Colon (tissue), 2 donors: Measurements from ENCODE around the gene RALBP1.

Experiments used
- FAIRE-seq: peaks from 2 replicates; lab custom pipeline; 2012; peaks lifted over from hg19 to GRCh38; lab: Jason Lieb, UNC
- donor health status: control.
- donor health status: control.

RALBP1 gene

DNA sequence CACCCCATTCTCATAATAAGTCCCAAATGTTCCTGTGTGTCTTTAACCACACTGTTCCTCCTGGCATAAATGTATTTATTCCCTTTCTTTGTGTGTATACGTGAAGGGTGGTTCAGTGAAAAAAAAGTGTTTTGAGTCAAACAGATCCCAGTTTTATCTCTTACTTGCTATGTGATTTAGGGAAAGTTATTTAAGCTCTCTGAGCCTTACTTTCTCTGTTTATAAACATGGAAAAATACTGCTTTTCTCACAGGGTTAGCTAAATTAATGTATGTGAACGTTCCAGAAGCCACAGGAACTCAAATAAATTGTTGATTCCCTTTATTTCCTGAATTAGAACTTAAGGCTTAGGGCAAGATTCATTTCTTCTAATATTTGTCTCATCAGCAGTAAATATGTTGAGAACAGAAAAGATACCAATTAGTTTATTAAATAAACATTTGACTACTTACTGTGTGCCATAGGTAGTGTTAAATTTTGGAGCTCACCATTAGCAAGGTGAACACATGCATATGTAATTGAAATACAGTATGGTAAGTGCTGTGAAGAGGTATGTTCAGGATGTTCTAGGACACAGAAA is 33.2 kb downstream of the RALBP1 start:
- no peak for FAIRE-seq

DNA sequence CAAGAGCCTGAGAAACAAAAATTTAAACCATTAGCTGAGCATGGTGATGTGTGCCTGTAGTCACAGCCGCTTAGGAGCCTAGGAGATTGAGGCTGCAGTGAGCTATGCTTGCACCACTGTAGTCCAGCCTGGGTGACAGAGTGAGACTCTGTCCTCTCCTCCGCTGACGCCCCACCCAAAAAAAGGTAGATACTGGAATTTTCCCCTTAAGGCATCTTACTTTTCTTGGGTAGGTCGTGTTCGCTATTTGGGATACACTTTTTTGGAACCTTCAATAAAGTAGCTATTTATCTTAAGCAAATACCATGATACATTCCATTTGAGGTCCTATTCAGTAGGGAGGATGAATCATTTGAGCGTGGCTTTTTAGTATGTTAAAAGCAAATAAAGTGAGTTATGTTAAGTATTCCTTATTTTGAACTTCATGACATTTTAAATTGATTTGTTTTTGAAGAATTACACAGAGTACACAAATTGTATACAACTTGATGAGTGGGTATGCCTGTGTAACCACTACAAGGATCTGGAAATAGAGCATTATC is 38.7 kb downstream of the RALBP1 start:
- no peak for FAIRE-seq

DNA sequence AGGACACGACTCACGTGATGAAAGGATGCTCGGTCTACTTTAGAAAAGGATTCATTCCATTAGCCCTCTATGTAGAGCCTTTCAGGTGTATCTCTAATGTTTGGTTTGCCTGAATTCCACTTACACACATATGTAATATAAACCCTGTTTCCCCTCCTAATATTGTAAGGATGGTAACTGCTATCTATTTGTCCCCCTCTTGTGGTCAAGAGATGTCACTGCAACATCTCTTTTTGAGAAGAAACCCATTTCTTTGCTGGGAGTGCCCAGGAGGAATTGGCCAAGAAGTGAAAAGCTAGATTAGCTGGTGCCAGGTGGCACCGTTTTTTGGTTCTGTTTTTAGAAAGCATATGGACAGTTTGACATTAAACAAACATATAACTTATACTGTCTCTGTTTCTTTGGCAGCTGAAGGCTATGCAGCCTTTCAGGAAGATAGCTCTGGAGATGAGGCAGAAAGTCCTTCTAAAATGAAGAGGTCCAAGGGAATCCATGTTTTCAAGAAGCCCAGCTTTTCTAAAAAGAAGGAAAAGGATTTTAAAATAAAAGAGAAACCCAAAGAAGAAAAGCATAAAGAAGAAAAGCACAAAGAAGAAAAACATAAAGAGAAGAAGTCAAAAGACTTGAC is 41.2 kb downstream of the RALBP1 start:
- FAIRE-seq: no peak

GRCh38 chr18:9517869-9518268 is 42.6 kb downstream of the RALBP1 start:
- FAIRE-seq: no peak

DNA sequence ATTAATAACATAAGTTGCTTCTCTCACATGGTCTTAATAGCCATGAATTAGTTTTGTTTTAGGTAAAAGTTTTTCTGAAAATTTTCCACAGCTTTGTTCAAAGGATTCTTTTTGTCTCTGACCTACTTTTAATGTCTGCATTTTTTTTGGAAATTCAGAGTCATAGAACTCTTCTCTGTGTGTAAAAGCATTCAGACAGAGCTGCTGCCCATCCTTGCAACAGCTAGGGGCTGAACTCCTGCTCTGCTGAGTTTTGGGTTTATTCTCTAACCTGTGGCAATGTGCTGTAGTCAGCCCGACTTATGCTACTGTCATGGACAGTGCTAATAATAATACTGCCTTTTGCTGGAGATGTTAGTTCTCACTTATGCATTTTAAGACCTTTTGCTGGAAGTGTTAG is 44.1 kb downstream of the RALBP1 start:
- no peak for FAIRE-seq

DNA sequence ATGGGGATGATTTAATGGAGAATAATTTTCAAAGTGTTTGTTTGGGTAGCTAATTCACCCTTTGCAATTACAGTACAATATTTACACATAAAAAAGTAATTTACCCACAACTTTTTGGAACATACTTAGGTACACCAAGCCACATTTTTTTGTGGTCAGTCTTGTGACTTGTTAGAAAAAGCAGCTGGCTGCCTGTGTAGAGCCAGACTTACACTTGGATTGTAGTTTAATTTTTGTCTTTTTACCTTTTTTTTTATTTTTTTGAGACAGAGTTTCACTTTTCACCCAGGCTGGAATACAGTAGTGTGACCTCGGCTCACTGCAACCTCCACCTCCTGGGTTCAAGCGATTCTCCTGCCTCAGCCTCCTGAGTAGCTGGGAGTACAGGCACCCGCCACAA is 45.4 kb downstream of the RALBP1 start:
- no peak for FAIRE-seq

- no peak for FAIRE-seq
Observed at GRCh38 chr18:9521770-9522169, 46.5 kb downstream of the RALBP1 start.

- no peak for FAIRE-seq
Observed at GRCh38 chr18:9522952-9523351, 47.6 kb downstream of the RALBP1 start.

GRCh38 chr18:9526458-9526857 is 51.1 kb downstream of the RALBP1 start:
- no peak for FAIRE-seq

DNA sequence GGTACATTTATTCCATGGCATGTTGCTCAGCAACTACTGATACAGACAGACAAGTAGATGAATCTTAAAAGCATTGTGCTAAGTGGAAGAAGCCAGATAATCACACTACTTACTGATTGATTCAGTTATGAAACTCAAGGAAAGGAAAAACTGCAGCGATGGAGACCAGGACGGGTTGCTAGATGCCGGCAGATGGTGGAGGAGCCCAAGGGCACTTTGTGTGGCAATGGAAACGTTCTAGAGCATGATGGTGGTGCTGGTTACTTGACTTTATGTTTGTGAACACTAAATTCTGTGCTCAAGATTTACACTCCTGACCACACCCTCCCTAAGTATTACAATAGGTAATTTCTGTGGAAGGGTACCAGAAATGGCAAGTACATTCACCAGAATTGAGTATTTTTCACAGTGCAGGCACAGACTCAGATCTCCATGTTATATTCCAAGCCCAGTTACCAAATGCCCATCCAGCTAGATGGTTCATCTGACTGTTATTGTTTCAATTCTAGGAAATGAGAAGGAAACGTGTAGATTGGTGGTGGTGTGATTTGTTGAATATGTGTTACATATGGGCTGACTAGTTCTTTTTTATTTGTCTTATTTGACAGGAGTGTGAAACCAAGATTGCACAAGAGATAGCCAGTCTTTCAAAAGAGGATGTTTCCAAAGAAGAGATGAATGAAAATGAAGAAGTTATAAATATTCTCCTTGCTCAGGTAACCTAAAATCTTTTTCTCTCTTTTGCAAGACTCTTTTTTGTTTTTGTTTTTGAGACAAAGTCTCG is 55.1 kb downstream of the RALBP1 start:
- FAIRE-seq: no peak

- no peak for FAIRE-seq
Observed at GRCh38 chr18:9531791-9532410, 56.6 kb downstream of the RALBP1 start.

DNA sequence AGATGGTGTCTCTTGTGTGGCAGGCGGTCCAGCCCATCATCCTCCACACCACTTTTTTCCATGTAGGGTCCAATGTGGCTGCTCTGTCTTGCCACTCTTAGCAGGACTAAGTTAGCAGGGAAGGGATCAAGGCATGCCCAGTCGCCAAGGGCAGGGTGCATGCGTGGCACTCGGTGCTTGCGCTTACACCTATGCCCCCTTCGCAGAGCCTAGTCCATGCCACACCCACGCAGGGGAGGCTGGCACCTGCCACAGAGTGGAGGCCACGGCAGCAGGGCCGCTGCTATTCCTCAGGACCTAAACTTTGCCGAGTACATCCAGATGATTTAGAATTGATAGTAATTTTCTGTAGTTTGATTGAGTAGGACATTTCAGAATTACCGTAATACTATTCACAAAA is 59.5 kb downstream of the RALBP1 start:
- FAIRE-seq: no peak

GRCh38 chr18:9535430-9535991 is 60.2 kb downstream of the RALBP1 start:
- no peak for FAIRE-seq

DNA sequence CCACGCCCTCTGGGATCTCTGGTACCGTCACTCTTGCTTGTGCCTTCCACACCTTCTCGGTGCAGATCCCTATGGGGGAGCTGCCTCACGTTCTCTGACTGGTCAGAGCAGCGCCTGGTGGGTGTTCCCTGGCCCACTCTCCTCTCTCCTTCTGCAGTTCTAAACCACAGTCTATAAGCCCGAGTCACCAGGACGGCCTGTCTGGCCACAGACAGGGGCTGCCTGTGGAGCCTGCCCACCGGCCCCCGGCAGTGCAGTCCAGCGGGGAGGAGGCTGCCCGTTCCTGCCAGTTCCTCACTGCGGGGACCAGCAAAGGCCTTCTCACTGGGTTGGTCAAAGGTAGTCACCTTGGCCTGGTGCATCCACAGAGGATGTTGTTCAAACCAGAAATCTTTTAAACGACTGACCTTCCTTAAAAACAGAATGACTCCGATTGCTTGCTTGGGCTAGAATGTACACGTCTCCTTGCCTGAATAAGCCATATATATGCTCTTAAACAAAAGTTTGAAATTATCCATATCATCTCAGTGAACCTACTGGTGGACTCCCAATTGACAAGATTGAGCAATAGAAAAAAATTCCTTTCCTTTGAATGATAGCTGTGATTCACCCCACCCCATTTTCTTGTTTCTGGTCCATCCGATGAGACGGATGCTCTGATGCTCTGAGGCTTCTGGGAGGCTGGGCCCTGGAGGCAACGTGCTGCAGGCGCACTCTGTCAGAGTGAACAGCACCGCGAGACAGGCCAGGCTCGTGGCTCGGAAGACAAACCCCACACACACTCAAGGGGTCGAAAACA is 61.2 kb downstream of the RALBP1 start:
- no peak for FAIRE-seq

DNA sequence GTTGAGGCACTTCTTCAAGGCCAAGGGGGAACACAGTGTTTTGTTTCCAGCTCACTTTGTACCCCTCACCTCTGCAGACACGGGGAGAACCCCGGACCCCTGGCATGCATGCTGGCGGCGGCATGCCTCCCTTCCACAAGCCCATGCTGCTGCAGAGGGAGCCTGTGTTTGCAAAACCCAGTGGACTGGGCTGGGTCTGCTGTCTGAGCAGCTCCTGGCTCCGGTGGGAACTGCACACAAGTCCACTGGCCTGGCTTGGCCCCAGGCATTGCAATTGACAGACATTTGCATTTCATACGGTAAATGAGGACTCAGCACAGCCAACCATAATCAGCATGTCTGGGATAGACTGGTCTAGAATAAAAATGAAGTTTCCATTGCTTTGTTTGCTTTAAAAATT is 62.4 kb downstream of the RALBP1 start:
- FAIRE-seq: no peak

DNA sequence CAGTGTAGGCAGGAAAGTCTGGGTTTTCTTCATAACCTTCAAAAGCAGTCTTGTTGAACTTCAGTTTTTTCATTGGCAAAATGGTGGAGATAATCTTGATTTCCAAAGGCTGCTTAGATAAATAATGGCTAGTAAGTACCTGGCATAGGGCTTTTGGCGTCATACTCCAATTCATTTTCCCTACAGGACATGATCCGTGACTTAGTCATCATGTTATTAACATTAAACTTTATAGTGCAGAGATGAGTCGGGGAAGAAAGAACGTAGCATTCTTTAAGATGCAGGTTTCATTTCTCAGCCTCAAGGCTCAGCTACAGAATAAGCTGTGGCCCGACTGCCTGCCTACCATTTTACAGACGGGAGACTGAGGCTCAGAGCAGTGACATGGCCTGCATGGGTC is 64.0 kb downstream of the RALBP1 start:
- FAIRE-seq: no peak

- no peak for FAIRE-seq
Observed at GRCh38 chr18:9539938-9540337, 64.6 kb downstream of the RALBP1 start.

GRCh38 chr18:9542924-9543323 is 67.6 kb downstream of the RALBP1 start:
- FAIRE-seq: no peak

DNA sequence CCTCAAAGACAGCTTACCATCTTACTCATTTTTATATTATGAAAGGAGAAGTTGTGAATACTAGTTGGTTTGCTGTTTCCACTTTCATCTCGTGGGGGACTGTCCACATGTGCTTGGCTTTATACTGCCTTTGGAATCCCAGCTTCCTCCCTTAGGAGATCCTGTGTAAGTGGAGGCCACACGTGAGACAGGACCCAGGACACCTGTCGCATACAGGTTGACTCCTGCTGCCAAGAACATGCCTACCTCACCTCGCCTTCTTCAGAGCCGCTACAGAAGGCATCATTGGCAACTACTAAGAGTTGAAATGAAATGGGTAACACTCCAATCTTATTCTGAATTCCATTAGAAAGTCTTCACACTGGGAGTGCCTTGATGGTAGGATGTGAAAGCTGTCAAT is 69.7 kb downstream of the RALBP1 start:
- no peak for FAIRE-seq

- FAIRE-seq: no peak
Observed at GRCh38 chr18:9546468-9546867, 71.2 kb downstream of the RALBP1 start.

DNA sequence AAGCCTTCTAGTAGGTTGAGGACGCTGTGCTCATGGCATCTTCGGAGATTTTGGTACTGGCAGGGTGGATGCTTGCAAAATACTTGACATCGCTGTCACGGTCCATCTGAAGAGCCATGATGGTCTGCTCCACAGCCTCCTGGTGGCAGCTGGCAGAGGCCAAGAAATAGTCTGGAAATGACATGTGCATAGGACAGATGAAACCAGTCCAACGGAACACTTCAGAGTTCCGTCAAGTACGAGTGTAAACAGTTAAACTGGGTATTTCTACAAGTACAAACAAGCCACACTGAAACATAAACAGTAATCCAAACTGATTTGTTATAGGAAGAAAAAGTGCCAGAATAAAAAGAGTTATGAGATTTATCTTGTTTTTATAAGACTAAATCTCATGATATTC is 72.5 kb downstream of the RALBP1 start:
- no peak for FAIRE-seq

DNA sequence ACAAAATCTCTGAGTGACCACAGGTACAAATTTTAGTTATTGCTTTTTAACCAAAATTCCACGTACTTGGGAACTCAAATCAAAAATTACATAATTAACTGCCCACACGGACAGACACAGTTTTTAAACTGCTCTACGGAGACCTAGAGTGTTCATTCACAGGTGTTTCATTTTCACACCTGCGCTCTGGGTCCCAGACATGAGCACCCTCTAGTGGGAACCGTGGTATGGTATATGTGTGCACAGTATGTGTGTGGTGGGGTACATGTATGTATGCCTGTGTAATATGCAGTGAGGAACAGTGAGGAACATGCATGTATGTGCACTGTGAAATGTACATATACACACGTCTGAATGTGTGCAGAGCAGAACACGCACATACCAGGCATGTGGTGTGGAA is 74.1 kb downstream of the RALBP1 start:
- no peak for FAIRE-seq
